ENCODE measurements around the gene AP3D1.

Gene AP3D1

DNA sequence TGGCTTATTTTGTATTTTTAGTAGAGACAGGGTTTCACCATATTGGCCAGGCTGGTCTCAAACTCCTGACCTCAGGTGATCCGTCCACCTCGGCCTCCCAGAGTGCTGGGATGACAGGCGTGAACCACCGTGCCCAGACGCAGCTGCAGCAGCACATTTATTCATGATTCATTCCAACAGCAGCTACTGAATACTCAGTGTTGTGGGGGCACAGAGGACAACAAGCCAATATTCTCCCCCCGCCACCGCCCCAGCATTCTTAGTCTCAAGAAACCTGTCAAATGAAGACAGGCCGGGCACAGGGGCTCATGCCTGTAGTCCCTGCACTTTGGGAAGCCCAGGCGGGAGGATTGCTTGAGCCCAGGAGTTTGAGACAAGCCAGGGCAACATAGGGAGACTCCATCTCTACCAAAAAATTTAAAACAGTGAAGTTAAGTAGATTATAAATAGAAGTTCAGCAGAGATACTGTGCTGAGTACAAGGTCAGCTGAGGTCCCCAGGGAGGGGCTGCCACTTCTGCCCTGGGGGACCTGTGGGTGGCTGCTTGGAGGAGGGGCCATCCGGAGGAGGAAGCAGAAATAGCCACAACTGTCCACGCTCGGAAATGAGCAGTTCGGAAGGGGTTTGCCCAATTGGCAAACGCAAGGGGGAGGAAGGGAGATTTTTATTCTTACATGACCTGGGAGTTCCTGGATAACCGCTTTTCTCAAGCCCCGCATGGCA lies 16.7 kb upstream of the AP3D1 start:
- peak overlapping the region in 1 of 2 experiments; percentile 97 for H3K4me3 ChIP-seq (ENCODE audit: insufficient read depth in 1 of 2, low read depth in 1 of 2, low read length in 2 of 2)
- peak overlapping the region; percentile 65 for H3K27ac ChIP-seq (ENCODE audit: low read length, poor library complexity, severe bottlenecking)
- H2BK120ac ChIP-seq (ENCODE audit: low read depth, low read length), result peak overlapping the region; percentile 93
- H2BK5ac ChIP-seq (ENCODE audit: low read depth, low read length, poor library complexity, severe bottlenecking), result peak overlapping the region; percentile 68
- H3K23ac ChIP-seq (ENCODE audit: low read length in 2 of 2), result no peak overlapping the region
- peak overlapping the region; percentile 48 for H4K8ac ChIP-seq (ENCODE audit: low read length)
- peak overlapping the region; percentile 63 for H2AK5ac ChIP-seq (ENCODE audit: low read length, severe bottlenecking)
- DNase-seq, result peak; percentile 83
- H3K14ac ChIP-seq (ENCODE audit: low read length in 2 of 2), result no peak overlapping the region
- H3K18ac ChIP-seq (ENCODE audit: low read depth in 1 of 2, low read length in 2 of 2), result peak overlapping the region; percentile 40 to 80
- 54% methylated on average over 16 of the region's 16 CpGs for WGBS
- peak overlapping the region; percentile 14 for H3K4me2 ChIP-seq (ENCODE audit: low read length, poor library complexity, severe bottlenecking)
- H2BK12ac ChIP-seq (ENCODE audit: low read length in 2 of 2), result peak overlapping the region; percentile 27 to 46
- H3K79me1 ChIP-seq (replicated peaks; ENCODE audit: low read length, poor library complexity, severe bottlenecking), result no peaks in the 10 kb centered on the region
- no peak overlapping the region for H2AFZ ChIP-seq (ENCODE audit: low read depth, low read length)
- H2BK15ac ChIP-seq (ENCODE audit: low read depth, poor library complexity, severe bottlenecking), result no peak overlapping the region
- peaks cover 1 to 8% of the 10 kb centered on the region in 2 experiments for H3K36me3 ChIP-seq (ENCODE audit: control insufficient read depth in 1 of 2, insufficient read depth in 2 of 2, low read depth in 1 of 2, low read length in 2 of 2)
- H3K4ac ChIP-seq (ENCODE audit: low read depth in 1 of 2, low read length in 2 of 2), result peak overlapping the region; percentile 59 to 78
- peak overlapping the region; percentile 66 for H4K91ac ChIP-seq (ENCODE audit: low read length)
- no peaks in the 10 kb centered on the region for H3K9me3 ChIP-seq (ENCODE audit: control insufficient read depth, low read length)
- no peaks in the 10 kb centered on the region for H3K27me3 ChIP-seq (ENCODE audit: control insufficient read depth in 1 of 2, insufficient read depth in 1 of 2, low read length in 2 of 2)
- peak overlapping the region; percentile 95 for H3K9ac ChIP-seq (ENCODE audit: low read length)
- peaks cover 49% of the 10 kb centered on the region for H3K4me1 ChIP-seq (ENCODE audit: control insufficient read depth, insufficient read depth, low read depth, low read length)

DNA sequence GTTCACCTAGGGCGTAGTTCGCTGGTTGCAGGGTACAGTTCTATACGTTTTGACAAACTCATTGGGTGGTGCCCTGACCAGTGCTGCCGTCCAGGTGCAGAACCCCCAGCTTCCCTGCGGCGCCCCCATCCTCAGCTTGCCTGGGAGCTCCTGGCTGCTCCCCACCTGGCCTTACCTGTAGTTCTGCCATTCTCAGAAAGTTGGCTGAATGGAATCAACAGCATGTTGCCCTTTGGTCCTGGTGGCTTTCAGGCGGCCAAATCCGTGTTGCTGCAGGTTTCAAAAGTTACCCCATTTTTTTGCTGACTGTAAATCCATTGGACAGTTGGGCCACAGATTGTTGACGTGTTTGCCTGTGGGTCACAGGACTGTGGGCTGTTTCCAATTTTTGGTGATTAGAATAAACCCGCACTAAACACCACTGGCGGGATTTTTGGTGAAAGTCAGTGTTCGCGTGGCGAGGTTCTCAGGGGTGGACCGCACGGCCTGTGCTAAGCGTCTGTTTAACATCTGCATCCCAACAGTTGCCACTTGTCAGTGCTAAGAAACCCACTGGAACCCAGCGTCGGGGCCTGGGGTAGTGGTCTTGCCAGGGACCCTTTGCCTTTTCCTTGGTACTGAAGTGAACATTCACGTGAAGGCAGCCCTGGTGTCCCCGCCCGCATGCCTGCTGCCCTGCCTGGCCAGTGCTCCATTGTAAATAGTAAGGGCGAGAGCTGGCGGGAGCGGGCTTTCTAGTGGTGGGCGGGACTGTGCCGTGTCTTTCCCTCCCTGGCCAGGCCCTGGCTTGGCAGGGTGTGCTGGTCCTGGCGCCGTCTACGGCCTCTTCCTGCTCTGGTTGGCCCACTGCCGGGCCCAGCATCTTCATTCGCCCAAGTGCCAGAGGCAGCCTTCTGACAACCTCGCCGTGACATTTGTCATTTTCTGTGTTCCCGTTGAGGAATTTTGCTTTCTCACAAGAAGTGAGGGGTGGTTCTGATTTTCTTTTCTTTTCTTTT lies 15.7 kb upstream of the AP3D1 start:
- peak overlapping the region; percentile 67 for H4K8ac ChIP-seq (ENCODE audit: low read length)
- H3K27me3 ChIP-seq (ENCODE audit: control insufficient read depth in 1 of 2, insufficient read depth in 1 of 2, low read length in 2 of 2), result no peaks in the 10 kb centered on the region
- no peak overlapping the region for H3K4me2 ChIP-seq (ENCODE audit: low read length, poor library complexity, severe bottlenecking)
- H3K14ac ChIP-seq (ENCODE audit: low read length in 2 of 2), result no peak overlapping the region
- no peak for DNase-seq
- peak overlapping the region; percentile 13 to 55 for H3K18ac ChIP-seq (ENCODE audit: low read depth in 1 of 2, low read length in 2 of 2)
- H2BK5ac ChIP-seq (ENCODE audit: low read depth, low read length, poor library complexity, severe bottlenecking), result no peak overlapping the region
- H3K79me1 ChIP-seq (replicated peaks; ENCODE audit: low read length, poor library complexity, severe bottlenecking), result no peaks in the 10 kb centered on the region
- H3K4me1 ChIP-seq (ENCODE audit: control insufficient read depth, insufficient read depth, low read depth, low read length), result peaks cover 52% of the 10 kb centered on the region
- peaks cover 0 to 8% of the 10 kb centered on the region in 2 experiments for H3K36me3 ChIP-seq (ENCODE audit: control insufficient read depth in 1 of 2, insufficient read depth in 2 of 2, low read depth in 1 of 2, low read length in 2 of 2)
- peak overlapping the region; percentile 95 for H3K9ac ChIP-seq (ENCODE audit: low read length)
- no peak overlapping the region for H2AFZ ChIP-seq (ENCODE audit: low read depth, low read length)
- H2BK120ac ChIP-seq (ENCODE audit: low read depth, low read length), result peak overlapping the region; percentile 29
- H3K9me3 ChIP-seq (ENCODE audit: control insufficient read depth, low read length), result no peaks in the 10 kb centered on the region
- H4K91ac ChIP-seq (ENCODE audit: low read length), result peak overlapping the region; percentile 66
- H2BK12ac ChIP-seq (ENCODE audit: low read length in 2 of 2), result peak overlapping the region; percentile 65 to 86
- no peak overlapping the region for H3K23ac ChIP-seq (ENCODE audit: low read length in 2 of 2)
- H2AK5ac ChIP-seq (ENCODE audit: low read length, severe bottlenecking), result peak overlapping the region; percentile 21
- H2BK15ac ChIP-seq (ENCODE audit: low read depth, poor library complexity, severe bottlenecking), result peak overlapping the region; percentile 15
- 95% methylated on average over 32 of the region's 35 CpGs for WGBS
- peak overlapping the region; percentile 22 to 97 for H3K4me3 ChIP-seq (ENCODE audit: insufficient read depth in 1 of 2, low read depth in 1 of 2, low read length in 2 of 2)
- H3K27ac ChIP-seq (ENCODE audit: low read length, poor library complexity, severe bottlenecking), result no peak overlapping the region
- peak overlapping the region; percentile 1 to 49 for H3K4ac ChIP-seq (ENCODE audit: low read depth in 1 of 2, low read length in 2 of 2)

DNA sequence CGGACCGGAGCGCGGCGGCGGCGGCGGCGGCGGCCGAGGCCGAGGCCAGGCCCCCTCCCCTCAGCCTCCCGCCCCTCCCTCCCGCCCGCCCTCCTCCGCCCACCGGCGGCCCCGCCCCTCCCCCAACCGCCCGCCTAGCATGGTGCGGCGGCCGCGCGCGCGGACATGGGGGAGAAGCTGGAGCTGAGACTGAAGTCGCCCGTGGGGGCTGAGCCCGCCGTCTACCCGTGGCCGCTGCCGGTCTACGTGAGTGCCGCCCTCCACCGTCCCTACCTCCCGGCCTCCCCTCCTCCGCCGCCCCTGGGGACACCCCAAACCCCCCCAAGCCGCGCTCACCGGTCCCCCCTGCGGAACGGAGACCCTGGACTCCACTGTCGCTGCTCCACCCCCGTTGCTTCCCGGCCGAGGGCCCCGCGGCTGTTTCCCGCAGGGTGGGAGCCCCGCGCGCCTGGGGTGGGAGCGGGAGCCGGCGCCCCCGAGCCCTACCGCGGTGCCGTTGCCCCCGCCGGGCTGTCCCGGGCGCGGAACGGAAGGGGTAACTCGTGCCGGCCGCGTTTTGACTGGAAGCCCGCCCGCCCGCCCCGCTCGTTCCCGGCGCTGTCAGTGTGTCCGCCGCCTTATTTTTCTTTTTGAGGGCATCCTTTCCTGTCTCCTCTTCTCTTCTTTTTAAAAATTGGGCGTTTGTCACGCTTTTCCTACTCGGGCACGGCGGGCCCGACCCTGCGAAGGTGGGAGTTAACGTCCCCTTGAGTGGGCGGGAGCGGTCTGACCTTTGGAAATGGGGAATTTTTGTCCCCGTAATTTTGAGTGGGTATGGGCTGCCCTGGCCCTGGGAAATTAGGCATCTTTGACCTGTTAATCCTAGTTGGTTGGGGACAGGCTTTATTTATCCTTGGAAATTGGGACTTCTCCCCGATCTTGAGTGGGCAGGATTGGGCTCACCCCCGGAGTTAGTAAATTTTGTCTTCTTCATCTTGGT lies 12.9 kb upstream of the AP3D1 start:
- peak overlapping the region; percentile 95 to 97 for H3K4me3 ChIP-seq (ENCODE audit: insufficient read depth in 1 of 2, low read depth in 1 of 2, low read length in 2 of 2)
- no peaks in the 10 kb centered on the region for H3K27me3 ChIP-seq (ENCODE audit: control insufficient read depth in 1 of 2, insufficient read depth in 1 of 2, low read length in 2 of 2)
- DNase-seq, result peak; percentile 39
- peak overlapping the region; percentile 91 for H2BK120ac ChIP-seq (ENCODE audit: low read depth, low read length)
- H3K9ac ChIP-seq (ENCODE audit: low read length), result peak overlapping the region; percentile 95
- H3K4me2 ChIP-seq (ENCODE audit: low read length, poor library complexity, severe bottlenecking), result peak overlapping the region; percentile 99
- H3K4ac ChIP-seq (ENCODE audit: low read depth in 1 of 2, low read length in 2 of 2), result peak overlapping the region in 1 of 2 experiments; percentile 95
- H4K91ac ChIP-seq (ENCODE audit: low read length), result peak overlapping the region; percentile 67
- H3K9me3 ChIP-seq (ENCODE audit: control insufficient read depth, low read length), result no peaks in the 10 kb centered on the region
- peak overlapping the region; percentile 90 to 95 for H3K14ac ChIP-seq (ENCODE audit: low read length in 2 of 2)
- H3K79me1 ChIP-seq (replicated peaks; ENCODE audit: low read length, poor library complexity, severe bottlenecking), result no peaks in the 10 kb centered on the region
- H3K23ac ChIP-seq (ENCODE audit: low read length in 2 of 2), result peak overlapping the region; percentile 73 to 99
- peak overlapping the region in 1 of 2 experiments; percentile 52 for H2BK12ac ChIP-seq (ENCODE audit: low read length in 2 of 2)
- H3K4me1 ChIP-seq (ENCODE audit: control insufficient read depth, insufficient read depth, low read depth, low read length), result peaks cover 32% of the 10 kb centered on the region
- H4K8ac ChIP-seq (ENCODE audit: low read length), result peak overlapping the region; percentile 75
- H2BK15ac ChIP-seq (ENCODE audit: low read depth, poor library complexity, severe bottlenecking), result peak overlapping the region; percentile 98
- peak overlapping the region; percentile 90 to 98 for H3K18ac ChIP-seq (ENCODE audit: low read depth in 1 of 2, low read length in 2 of 2)
- H2BK5ac ChIP-seq (ENCODE audit: low read depth, low read length, poor library complexity, severe bottlenecking), result peak overlapping the region; percentile 79
- WGBS, result 0% methylated on average over 52 of the region's 95 CpGs
- H3K27ac ChIP-seq (ENCODE audit: low read length, poor library complexity, severe bottlenecking), result peak overlapping the region; percentile 69
- peak overlapping the region; percentile 27 for H2AFZ ChIP-seq (ENCODE audit: low read depth, low read length)
- H3K36me3 ChIP-seq (ENCODE audit: control insufficient read depth in 1 of 2, insufficient read depth in 2 of 2, low read depth in 1 of 2, low read length in 2 of 2), result peaks cover 0 to 3% of the 10 kb centered on the region in 2 experiments
- no peak overlapping the region for H2AK5ac ChIP-seq (ENCODE audit: low read length, severe bottlenecking)
